ENCODE data around the gene GIMD1.
"Not testable (repeated sequence)": the region's sequence is repeated elsewhere in the genome, so short reads cannot be mapped to it uniquely, and the experiment has no call there.

Gene GIMD1

DNA sequence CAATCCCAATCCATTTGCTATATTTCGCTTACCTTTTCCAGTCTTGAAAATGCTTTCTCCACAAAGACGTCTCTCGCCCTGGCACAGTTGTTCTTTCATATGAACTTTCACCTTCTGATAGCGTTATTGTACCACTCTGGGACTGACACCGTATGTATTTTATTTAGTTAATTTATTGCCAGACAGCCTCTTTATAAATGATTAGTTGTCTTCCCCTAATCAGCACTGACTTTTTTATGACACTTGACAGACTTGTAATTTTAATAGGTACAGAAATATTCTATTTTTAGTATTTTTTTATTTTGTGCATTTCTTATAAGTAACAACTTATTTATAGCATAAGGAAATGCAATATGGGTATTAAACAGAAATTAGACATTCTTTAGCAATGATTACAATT is at the start of gene GIMD1:
GIMD1 (minus strand) TSS at position 101 of the 400 bp plus-strand sequence. CDS start 1,343 bp downstream, outside the sequence.
- in situ Hi-C loops (cut with MboI; ENCODE audit: low sequenced_read_pairs) = no loop called here

DNA sequence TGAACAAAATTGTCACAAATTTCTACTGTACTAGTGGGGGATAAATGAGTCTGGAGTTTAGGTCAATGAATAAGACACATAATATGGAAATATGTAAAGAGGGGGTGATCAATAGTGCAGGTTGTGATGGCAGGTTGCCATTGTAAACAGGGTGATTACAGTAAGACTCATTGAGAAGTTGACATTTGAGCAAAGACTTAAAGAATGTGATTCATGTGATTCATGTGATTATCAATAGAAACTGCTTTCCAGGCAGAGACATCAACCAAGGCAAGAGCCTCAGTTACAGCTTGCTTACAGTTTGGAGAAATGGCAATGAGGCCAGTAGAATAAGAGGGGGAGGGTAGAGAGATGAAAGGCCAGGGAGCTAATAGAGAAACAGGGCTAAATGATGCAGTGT is 45.8 kb upstream of the GIMD1 start:
- in situ Hi-C loops (cut with MboI; ENCODE audit: low sequenced_read_pairs) = no loop called here

DNA sequence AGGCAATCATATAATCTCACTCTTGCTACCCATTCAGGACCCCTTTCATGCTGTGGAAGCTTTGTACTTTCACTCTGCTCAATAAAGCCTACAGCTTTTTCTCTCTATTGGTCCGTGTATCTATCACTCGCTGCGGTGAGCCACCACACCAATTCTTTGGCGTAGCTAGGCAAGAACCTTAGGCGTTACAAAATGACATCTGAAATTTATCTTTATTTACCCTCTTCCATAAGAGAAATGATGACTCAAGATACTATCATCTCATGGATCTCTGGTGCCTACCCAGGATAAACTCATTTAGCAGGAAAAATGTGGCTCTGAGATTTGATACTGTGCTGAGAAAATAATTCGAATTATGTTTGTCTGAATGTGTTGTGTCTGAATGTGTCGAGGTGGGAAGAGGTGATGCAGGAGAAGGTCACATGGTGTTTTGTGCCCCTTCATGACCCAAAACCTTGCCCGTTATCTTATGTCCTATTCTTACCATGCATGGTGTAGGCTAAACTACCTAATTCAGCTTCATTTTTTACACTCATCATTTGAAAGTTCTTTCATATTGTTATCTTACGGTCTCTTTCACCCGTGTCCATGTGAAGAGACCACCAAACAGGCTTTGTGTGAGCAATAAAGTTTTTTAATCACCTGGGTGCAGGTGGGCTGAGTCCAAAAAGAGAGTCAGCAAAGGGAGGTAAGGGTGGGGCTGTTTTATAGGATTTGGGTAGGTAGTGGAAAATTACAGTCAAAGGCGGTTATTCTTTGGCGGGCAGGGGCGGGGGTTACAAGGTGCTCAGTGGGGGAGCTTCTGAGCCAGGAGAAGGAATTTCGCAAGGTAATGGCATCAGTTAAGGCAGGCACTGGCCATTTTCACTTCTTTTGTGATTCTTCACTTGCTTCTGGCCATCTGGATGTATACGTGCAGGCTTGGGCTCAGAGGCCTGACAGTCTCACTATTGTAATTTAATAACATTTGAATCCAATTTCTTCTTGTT is 41.6 kb upstream of the GIMD1 start:
- in situ Hi-C loops (cut with MboI; ENCODE audit: low sequenced_read_pairs) = no loop called here

DNA sequence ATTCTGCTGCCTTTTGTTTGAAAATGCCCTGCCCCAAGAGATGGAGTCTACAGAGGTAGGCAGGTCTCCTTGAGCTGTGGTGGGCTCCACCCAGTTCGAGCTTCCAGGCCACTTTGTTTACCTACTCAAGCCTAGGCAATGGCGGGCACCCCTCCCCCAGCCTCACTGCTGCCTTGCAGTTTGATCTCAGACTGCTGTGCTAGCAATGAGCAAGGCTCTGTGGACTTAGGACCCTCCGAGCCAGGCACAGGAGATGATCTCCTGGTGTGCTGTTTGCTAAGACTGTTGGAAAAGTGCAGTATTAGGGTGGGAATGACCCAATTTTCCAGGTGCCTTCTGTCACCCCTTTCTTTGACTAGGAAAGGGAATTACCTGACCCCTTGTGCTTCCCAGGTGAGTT is 39.4 kb upstream of the GIMD1 start:
- in situ Hi-C loops (cut with MboI; ENCODE audit: low sequenced_read_pairs) = not testable (repeated sequence)

DNA sequence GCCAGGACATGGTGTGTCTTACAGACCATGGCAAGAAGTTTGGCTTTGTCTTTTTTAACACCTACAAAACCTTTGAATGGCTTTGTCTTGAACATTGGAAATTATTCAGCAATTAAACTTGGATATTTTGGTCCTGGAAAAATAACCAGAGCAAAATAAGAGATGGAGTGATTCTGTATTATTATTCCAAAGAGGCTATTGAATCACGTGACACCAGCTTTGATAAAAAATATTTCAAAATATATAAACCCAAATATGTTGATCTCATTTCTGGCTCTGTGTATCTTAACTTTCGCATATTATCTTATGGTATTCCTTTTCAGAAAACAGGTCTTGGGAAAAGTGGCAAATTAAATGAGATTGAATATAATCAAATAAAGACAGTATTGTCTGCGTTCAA is 32.6 kb upstream of the GIMD1 start:
- in situ Hi-C loops (cut with MboI; ENCODE audit: low sequenced_read_pairs) = no loop called here

DNA sequence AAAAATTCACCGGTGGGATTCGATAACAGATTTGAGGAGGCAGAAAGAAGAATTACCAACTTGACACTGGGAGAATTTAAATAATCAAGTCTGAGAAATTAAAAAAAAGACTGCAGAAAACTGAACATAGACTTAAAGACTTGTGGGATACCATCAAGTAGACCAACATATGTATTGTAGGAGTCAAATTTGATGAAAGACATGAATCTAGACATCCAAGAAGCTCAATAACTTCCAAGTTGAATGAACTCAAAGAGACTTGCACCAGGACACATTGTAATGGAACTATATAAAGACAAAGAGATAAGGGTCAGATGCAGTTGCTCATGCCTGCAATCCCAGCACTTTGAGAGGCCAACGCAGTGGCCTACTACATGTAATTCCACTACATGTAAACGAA is 30.3 kb upstream of the GIMD1 start:
- in situ Hi-C loops (cut with MboI; ENCODE audit: low sequenced_read_pairs) = not testable (repeated sequence)

DNA sequence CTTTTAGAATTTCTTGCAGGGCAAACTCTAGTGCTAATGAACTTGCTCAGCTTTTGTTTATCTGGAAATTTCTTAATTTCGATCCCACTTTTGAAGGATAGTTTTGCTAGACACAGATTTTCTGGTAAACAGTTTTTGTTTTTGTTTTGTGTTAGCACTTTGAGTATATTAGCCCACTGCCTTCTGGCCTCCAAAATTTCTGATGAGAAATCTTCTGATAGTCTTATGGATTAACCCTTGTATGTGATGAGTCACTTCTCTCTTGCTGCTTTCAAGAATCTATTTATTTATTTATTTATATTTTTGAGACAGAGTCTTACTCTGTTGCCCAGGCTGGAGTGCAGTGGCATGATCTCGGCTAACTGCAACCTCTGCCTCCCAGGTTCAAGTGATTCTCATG is 27.0 kb upstream of the GIMD1 start:
- in situ Hi-C loops (cut with MboI; ENCODE audit: low sequenced_read_pairs) = no loop called here

DNA sequence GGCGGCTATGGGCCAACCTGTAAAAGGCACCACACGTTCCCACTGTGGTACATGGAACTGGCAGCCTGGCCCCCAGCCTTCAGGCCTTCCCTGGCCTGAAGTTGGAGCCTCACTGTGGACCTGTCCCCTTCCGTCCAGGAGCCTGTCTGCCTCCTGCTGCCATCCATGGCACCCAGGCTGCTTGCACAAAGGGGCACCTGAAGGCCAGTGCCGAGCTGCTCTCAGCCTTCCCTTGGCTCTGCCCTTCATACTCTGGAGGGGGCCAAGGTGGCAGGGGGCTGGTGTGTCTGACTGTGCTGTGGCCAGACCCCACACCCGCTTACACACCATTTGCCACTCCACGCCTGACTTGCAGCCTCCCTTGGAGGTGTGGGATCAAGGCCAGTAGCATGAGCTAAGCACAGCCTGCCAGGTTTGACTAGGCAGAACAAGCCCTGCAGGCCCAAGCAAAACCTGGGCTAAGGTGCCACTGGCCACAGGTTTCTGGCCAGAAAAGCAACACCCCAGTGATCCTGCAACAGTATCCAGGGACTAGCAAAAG is 17.3 kb upstream of the GIMD1 start:
- in situ Hi-C loops (cut with MboI; ENCODE audit: low sequenced_read_pairs) = no loop called here

DNA sequence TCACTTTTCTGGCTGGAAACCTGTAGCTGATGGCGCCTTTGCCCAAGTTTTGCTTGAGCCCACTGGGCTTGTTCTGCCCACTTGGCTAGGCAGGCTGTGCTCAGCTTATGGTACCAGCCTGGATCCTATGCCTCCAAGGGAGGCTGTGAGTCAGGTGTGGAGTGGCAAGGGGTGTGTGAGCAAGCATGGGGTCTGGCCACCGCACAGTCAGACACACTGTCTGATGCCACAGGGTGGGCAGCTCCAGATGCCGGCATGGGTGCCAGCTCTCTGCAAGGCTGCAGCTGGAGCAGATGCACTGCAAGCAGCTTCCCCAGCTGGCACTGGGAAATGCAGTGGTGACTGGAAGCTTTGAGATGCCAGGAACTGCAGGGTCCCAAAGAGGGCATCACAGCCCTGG is 16.3 kb upstream of the GIMD1 start:
- in situ Hi-C loops (cut with MboI; ENCODE audit: low sequenced_read_pairs) = no loop called here

DNA sequence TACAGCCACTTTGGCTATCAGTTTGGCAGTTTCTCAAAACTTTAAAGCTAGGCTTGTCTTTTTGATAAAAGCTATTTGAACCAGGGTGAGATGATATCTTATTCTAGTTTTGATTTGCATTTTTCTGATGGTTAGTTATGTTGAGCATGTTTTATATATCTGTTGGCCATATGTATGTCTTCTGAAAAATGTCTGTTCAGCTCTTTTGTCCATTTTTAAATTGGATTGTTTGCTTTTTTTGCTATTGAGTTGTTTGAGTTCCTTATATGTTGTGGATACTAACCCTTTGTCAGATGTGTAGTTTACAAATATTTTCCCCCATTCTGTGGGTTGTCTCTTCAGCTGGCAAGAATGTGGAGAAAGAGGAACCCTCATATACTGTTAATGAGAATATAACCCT is 11.6 kb upstream of the GIMD1 start:
- in situ Hi-C loops (cut with MboI; ENCODE audit: low sequenced_read_pairs) = no loop called here

DNA sequence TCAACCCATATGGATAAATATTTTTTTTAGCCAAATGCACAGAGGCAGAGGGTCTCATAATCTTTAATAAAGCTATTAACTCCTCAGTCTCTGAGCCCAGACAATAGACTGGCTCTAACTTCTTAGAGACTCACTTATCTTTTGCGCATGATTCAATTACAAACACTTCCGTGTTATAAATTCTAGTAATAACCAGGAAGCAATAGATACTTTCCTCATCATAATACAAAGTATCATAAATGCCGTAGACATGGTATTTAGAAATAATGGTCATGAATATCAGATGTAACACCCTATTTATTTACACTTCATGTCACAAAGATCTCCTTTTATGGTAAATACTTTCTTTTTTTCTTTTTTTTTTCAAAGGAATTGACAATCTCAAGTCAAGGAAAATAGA is 4.4 kb upstream of the GIMD1 start:
- in situ Hi-C loops (cut with MboI; ENCODE audit: low sequenced_read_pairs) = no loop called here

DNA sequence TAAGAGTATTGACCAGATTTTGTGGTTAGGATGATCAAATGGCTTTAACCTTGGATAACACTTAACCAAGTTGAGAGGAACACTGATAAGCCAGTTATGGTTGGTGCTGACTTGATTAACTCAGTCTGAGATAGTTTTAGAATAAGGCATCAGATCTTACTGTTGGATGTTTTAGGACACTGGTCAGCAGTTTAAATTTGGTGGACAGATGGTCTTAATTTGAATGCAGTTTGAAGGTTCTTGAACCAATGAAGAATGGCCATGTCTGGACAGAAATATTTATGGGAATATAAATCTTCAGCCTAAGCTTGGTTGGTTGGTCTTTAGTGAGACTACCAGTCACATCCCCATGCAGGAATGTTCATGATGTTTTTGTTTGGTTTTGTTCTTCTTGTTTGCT is 2.6 kb upstream of the GIMD1 start:
- in situ Hi-C loops (cut with MboI; ENCODE audit: low sequenced_read_pairs) = no loop called here

DNA sequence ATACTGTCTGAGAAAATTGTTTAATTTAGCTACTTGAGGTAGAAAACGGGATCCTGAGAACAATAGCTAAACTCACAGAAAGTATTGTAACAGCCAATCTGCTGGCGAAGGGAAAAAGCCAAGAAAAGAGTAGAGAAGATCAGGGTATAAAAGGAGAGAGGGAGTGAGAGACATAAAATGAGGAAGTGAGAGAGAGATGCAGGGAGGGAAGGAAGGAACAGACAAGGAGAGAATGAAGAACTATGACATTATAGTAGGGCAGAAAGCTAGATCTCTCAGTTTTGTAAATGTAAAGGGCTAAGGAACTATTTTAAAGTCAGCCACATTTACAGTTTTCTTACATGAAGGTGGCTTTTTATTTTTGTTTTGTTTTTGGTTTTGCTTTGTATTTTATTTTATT is 1.6 kb upstream of the GIMD1 start:
- in situ Hi-C loops (cut with MboI; ENCODE audit: low sequenced_read_pairs) = no loop called here

DNA sequence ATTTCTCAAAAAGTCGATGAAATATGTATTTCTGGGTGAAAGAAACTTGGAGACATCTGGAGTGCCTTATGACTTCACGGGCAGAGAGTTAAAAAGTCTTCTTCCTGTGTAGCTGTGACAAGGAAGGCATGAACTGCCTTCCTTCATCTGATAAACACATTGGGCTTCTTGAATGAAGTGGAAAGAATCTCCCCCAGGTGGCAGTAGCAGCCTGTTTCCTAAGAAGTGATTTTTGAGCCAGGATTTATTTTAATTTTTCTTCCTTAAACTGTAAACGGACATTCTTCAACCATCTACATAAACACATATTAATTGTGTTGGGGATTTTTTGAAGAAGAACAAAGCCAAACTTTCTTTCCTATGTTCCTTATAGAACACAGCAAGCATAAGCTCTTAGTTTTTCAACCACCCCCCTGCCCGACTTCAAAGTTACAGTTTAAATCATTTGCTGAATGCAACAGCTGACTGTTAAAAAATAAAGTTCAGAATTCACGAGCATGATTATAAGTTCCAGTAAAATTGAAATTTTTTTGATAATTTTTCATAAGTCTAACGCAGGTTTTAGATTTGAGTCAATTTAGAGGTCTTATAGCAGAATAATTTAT is 980 bp upstream of the GIMD1 start:
- in situ Hi-C loops (cut with MboI; ENCODE audit: low sequenced_read_pairs) = no loop called here

DNA sequence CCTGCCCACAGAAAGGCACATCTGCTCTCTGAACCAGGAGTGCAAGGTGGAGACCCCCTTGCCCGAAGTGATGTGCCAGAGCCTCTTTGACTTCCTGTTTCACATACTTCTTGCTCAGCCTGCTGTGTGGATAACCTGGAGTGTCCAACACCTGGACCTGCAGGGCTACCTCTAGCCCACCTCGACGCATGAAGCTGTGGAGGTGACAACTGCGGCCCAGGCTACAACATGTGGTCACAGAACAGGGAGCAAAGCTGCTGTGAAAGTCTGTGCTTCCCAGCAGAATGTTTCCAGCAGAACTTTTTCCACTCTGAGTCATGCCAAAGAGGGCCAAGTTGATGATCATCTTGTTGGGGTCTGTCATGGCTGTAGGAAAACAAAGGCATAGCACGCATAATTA is 1.5 kb downstream of the GIMD1 start:
- in situ Hi-C loops (cut with MboI; ENCODE audit: low sequenced_read_pairs) = no loop called here

DNA sequence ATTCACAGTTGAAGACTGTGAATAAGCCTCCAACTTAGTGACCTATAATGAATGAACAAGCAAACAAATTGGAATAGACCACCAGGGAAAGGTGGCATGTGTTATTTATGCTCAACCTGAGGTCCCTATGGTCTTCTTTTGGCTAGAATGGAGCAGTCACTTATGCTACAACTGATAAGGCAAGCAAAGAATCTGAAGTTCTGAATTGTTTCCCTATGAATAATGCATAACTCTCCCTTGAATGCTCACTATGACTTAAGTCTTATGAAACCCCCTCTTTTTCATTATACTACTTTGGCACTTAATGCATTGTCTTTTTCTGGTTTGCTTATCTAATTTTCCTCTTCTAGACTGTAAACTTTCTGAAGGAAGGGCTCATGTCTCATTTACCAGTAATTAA is 2.6 kb downstream of the GIMD1 start:
- in situ Hi-C loops (cut with MboI; ENCODE audit: low sequenced_read_pairs) = no loop called here

DNA sequence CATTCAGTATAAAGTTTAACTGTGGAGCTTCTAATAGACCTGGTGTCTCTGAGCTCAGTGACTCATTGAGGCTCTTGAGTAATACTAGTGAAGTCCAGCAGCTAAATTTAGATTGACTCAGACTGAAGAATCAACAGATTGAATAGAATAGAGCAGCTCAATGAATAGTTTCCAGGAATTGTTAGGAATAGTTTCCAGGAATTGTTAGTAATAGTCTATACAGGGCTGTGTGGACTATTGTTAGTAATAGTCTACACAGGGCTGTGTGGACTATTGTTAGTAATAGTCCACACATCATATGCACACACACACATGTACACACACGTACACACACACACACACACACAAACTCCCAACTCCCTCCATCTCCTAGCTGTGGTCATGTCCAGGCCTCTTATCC is 3.0 kb downstream of the GIMD1 start:
- in situ Hi-C loops (cut with MboI; ENCODE audit: low sequenced_read_pairs) = no loop called here

DNA sequence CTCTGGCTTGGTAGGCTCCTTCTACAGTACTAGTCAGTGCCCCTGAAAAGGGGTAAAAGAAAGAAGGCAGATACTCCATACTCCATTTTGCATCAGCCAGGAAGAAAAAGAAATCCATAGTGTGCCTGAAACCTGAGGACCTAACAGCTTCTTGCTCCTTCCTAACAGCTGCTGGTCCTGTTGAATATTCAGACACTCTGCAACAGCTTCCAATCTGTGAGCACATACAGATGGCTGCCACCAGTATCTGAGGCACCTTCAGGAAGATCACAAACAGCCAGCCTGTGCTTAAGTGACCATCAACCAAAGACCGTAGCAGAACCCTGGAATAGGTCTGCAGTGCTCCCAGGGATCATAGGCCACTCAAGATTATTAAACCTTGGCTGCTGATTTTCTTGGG is 4.3 kb downstream of the GIMD1 start:
- in situ Hi-C loops (cut with MboI; ENCODE audit: low sequenced_read_pairs) = no loop called here

DNA sequence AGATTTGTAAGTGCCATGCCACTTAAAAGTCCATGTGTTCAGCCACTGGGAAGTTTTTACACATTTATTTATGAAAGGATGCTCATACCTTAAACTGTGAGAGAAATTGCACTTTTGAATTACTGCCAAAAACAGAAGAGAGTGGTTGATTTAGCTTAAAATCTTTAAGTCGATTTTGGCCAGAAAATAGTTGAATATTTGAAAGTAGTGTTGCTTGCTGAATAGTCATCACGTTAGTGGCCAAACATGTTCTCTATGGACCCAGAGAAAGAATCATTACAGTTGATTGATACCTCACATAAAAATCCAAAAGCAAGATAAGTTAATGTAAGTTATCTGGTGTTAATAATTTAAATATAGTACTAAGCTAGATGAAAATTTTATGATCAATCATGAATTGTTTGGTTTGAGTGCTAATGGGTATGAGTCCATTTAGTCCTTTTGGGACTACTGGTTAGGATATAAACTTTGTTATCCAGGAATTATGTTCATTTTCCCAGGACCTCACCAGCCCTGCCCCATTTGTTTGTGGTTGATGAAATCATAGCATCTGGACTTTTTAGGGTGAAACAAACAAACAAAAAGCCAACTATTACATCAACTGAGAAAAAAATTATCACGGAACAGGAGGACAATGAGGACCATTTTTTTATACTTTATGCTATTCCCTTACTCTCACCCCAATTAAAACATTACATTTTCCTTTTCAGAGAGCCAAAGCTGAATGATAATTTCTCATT is 6.3 kb downstream of the GIMD1 start:
- in situ Hi-C loops (cut with MboI; ENCODE audit: low sequenced_read_pairs) = no loop called here

DNA sequence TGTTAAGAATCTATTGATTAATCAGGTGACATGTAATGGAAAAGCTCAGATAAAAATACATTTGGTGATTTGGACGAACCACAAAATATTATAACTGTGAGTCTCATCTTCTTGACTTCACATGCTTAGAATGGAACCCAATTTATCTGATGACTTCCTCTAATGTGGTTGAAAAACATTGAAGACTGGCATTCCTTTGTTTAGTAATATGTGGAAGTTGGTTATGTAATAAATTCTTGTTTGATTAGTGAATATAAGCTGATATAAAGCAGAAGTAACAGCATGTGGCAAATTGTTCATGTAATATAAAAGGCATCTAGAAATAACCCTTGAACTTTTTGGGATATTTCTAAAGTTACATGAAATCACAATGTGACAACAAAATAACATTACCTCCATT is 9.7 kb downstream of the GIMD1 start:
- in situ Hi-C loops (cut with MboI; ENCODE audit: low sequenced_read_pairs) = no loop called here

DNA sequence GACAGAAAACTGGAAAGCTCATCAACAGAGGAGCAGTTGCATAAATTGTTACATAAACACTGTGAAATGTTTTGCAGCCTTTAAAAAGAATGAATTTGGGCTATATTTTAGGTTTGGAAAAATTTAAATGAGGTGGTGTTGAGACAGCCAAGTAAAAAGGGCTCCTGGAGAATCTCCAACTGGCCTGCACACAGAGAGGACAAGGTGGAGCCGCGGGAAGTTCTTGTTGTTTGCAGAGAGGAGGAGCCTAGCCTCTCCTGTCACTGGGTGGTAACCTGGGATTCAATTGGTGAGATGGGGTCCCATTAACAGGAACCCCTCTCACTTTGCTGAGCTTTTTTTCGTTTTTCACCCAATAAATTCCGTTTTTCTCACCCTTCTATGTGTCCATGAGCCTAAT is 13.4 kb downstream of the GIMD1 start:
- in situ Hi-C loops (cut with MboI; ENCODE audit: low sequenced_read_pairs) = no loop called here
